ENCODE data around the gene UBE4A.

Gene UBE4A

DNA sequence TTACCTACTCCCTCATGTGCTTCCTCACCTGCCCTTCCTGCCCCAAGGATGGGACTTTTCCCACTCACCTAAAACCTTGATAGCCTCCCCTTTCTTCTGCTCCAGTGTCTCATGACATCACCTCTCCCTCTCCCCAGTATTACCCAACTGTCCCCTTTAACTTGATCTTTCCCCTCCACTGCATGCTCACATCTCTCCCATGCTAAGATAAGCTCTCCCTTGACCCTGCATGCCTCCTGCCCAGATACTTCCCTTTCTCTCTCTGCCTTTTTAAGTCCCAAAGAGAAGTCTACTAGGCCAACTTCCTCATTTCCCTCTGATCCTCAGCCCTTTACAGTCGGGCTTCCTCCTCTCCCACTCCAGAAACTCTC, 40.1 kb upstream of the UBE4A start:
- H3K9ac ChIP-seq (ENCODE audit: low read depth, low read length), result no peak overlapping the region
- H3K36me3 ChIP-seq (ENCODE audit: insufficient read depth, low read length), result peaks cover 18% of the 10 kb centered on the region
- H3K4me2 ChIP-seq (ENCODE audit: insufficient read depth, low read length), result no peak overlapping the region
- H3K27ac ChIP-seq (ENCODE audit: low read length), result peak overlapping the region; percentile 96
- TF ChIP-seq, protein P1, sequence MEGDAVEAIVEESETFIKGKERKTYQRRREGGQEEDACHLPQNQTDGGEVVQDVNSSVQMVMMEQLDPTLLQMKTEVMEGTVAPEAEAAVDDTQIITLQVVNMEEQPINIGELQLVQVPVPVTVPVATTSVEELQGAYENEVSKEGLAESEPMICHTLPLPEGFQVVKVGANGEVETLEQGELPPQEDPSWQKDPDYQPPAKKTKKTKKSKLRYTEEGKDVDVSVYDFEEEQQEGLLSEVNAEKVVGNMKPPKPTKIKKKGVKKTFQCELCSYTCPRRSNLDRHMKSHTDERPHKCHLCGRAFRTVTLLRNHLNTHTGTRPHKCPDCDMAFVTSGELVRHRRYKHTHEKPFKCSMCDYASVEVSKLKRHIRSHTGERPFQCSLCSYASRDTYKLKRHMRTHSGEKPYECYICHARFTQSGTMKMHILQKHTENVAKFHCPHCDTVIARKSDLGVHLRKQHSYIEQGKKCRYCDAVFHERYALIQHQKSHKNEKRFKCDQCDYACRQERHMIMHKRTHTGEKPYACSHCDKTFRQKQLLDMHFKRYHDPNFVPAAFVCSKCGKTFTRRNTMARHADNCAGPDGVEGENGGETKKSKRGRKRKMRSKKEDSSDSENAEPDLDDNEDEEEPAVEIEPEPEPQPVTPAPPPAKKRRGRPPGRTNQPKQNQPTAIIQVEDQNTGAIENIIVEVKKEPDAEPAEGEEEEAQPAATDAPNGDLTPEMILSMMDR (IDR thresholded peaks at IDR 0.05; ENCODE audit: borderline replicate concordance, extremely low read depth, low read length, poor library complexity, severe bottlenecking), result no peak
- no peak for TF ChIP-seq EZH2 (IDR thresholded peaks at IDR 0.05; ENCODE audit: borderline replicate concordance, low read depth, low read length, severe bottlenecking)
- H3K9me3 ChIP-seq (ENCODE audit: insufficient read depth, low read length, severe bottlenecking), result no peaks in the 10 kb centered on the region
- H3K4me3 ChIP-seq (ENCODE audit: low read depth in 1 of 2, low read length in 2 of 2), result no peak overlapping the region
- H3K79me2 ChIP-seq (ENCODE audit: insufficient read depth, low read length), result peaks cover 9% of the 10 kb centered on the region
- ATAC-seq (ENCODE audit: insufficient read depth, low read depth), result no peak
- DNase-seq, result no peak
- H3K27me3 ChIP-seq (ENCODE audit: insufficient read depth, low read length, poor library complexity), result no peaks in the 10 kb centered on the region
- peaks cover 60% of the 10 kb centered on the region for H3K4me1 ChIP-seq (ENCODE audit: insufficient read depth, low read length)
- no peaks in the 10 kb centered on the region for H4K20me1 ChIP-seq (ENCODE audit: insufficient read depth, low read length)
- no peak overlapping the region for H2AFZ ChIP-seq (ENCODE audit: low read depth, low read length)

DNA sequence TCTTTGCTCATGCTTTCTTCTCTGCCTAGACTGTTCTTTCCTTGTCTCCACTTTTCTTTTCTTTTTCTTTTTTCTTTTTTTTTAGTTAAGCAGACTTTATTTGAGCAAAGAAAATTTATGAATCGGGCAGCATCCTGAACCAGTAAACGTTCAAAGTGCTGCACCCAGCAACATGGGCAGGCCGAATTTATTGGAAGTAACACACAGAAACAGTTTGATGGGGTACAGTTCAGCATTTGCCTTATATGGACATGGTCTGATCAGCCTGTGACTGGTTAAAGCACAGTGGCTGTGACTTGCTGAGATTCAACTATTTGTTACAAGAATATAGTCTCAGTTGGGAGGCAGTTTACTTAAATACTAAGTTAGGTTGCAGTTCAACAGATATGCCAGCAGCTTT, 38.9 kb upstream of the UBE4A start:
- H3K9ac ChIP-seq (ENCODE audit: low read depth, low read length), result no peak overlapping the region
- H3K9me3 ChIP-seq (ENCODE audit: insufficient read depth, low read length, severe bottlenecking), result no peaks in the 10 kb centered on the region
- TF ChIP-seq, protein P1 (IDR thresholded peaks at IDR 0.05; ENCODE audit: borderline replicate concordance, extremely low read depth, low read length, poor library complexity, severe bottlenecking), result no peak
- H3K4me1 ChIP-seq (ENCODE audit: insufficient read depth, low read length), result peaks cover 48% of the 10 kb centered on the region
- ATAC-seq (ENCODE audit: insufficient read depth, low read depth) (no peak), DNase-seq (no peak)
- H3K36me3 ChIP-seq (ENCODE audit: insufficient read depth, low read length), result peaks cover 8% of the 10 kb centered on the region; the same call in 1 of the 2 replicates
- H4K20me1 ChIP-seq (ENCODE audit: insufficient read depth, low read length), result no peaks in the 10 kb centered on the region
- H3K27me3 ChIP-seq (ENCODE audit: insufficient read depth, low read length, poor library complexity), result no peaks in the 10 kb centered on the region
- peaks cover 7% of the 10 kb centered on the region; the same call in 1 of the 2 replicates for H3K79me2 ChIP-seq (ENCODE audit: insufficient read depth, low read length)
- peak overlapping the region; percentile 96 for H3K27ac ChIP-seq (ENCODE audit: low read length)
- H2AFZ ChIP-seq (ENCODE audit: low read depth, low read length), result no peak overlapping the region
- H3K4me2 ChIP-seq (ENCODE audit: insufficient read depth, low read length), result no peak overlapping the region
- no peak overlapping the region for H3K4me3 ChIP-seq (ENCODE audit: low read depth in 1 of 2, low read length in 2 of 2)

DNA sequence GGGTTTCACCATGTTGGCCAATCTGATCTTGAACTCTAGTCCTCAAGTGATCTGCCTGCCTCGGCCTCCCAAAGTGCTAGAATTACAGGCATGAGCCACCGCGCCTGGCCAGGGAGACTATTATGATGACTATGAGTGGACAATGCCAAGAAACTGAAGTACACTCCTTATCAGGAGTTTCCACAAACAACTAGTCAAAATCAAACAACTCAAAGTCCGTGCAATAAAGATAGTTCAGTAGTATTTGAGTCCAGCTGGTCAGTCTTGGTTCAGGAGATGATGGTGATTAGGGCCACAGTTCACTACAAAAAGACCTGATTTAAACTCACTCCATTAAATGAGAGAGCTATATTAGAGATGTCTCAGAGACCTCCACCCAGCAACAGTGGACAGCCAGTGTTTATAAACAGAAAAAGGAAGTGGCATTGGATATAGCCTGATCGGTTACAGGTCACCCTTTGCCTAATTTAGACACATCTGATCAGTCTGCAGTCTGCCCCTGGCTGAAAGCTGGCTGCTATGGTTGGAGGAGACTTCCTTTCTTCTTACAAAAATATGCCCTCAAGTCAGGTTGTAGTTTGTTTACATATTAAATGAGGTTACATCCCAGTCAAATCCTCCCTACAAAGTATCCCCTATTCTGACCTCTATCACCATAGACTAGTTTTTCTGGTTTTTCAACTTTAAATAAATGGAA, 37.9 kb upstream of the UBE4A start:
- H3K27me3 ChIP-seq (ENCODE audit: insufficient read depth, low read length, poor library complexity), result no peaks in the 10 kb centered on the region
- peak overlapping the region; percentile 5; the same call in 1 of the 2 replicates for H3K27ac ChIP-seq (ENCODE audit: low read length)
- H3K4me2 ChIP-seq (ENCODE audit: insufficient read depth, low read length), result no peak overlapping the region
- DNase-seq, result no peak
- H3K79me2 ChIP-seq (ENCODE audit: insufficient read depth, low read length), result peaks cover 7% of the 10 kb centered on the region; the same call in 1 of the 2 replicates
- ATAC-seq (ENCODE audit: insufficient read depth, low read depth), result no peak
- peaks cover 38% of the 10 kb centered on the region for H3K4me1 ChIP-seq (ENCODE audit: insufficient read depth, low read length)
- no peak overlapping the region for H3K9ac ChIP-seq (ENCODE audit: low read depth, low read length)
- H3K9me3 ChIP-seq (ENCODE audit: insufficient read depth, low read length, severe bottlenecking), result no peaks in the 10 kb centered on the region
- 0 out of 2 replicates have a peak, but pooled peaks cover 8% of the 10 kb centered on the region for H3K36me3 ChIP-seq (ENCODE audit: insufficient read depth, low read length)
- no peaks in the 10 kb centered on the region for H4K20me1 ChIP-seq (ENCODE audit: insufficient read depth, low read length)
- no peak overlapping the region for H2AFZ ChIP-seq (ENCODE audit: low read depth, low read length)
- no peak for TF ChIP-seq EZH2 (IDR thresholded peaks at IDR 0.05; ENCODE audit: borderline replicate concordance, low read depth, low read length, severe bottlenecking)
- TF ChIP-seq, protein P1 (IDR thresholded peaks at IDR 0.05; ENCODE audit: borderline replicate concordance, extremely low read depth, low read length, poor library complexity, severe bottlenecking), result no peak
- H3K4me3 ChIP-seq (ENCODE audit: low read depth in 1 of 2, low read length in 2 of 2), result no peak overlapping the region

Data from DND-41 (cell line).